DMS53 treated with DMSO at 0.1 percent for 48 hours (cell line): ENCODE data around the gene AP4S1.

Experiments used
- DNase-seq: peaks from one replicate; lab custom pipeline; 2025; ENCODE audit not compliant: unreplicated experiment; lab: John Stamatoyannopoulos, UW

AP4S1 gene

DNA sequence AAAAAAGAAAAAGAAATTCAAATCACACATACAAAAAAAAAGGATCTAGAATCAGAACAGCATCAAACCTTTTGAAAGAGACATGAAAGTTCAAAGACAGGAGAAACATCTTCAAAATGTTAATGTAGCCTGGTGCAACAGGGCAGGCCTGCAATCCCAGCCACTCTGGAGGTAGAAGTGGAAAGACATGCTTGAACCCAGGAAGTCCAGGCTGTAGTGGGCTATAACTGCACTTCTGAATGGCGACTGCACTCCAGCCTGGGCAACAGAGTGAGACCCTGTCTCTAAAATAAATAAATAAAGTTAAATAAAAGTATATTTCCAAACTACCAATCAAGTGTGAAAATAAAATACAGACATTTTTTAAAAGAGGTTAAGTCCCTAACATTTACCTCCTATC lies 18.7 kb upstream of the AP4S1 start:
- no peak for DNase-seq

DNA sequence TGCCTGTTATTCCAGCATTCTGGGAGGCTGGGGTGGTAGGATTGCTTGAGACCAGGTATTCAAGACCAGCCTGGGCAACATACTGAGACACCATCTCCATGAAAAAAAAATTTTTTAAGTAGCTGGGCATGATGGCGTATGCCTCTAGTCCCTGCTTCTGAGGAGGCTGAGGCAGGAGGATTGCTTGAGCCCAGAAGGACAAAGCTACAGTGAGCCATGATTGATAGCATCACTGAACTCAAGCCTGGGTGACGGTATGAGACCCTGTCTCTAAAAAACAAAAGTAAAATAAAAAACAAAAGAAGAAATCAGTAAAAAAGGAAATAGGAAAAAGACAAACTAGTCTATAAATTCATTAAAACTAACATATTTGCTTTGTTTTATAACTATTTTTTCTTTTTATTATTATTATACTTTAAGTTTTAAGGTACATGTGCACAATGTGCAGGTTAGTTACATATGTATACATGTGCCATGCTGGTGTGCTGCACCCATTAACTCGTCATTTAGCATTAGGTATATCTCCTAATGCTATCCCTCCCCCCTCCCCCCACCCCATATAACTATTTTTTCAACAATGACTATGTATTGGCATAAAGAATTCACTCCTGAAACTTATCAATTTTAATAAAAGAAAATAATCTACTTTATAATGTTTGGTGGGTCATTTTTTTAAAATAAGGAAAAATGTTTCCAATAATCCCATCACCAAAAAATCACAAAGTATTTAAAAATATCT lies 15.4 kb upstream of the AP4S1 start:
- DNase-seq = no peak

DNA sequence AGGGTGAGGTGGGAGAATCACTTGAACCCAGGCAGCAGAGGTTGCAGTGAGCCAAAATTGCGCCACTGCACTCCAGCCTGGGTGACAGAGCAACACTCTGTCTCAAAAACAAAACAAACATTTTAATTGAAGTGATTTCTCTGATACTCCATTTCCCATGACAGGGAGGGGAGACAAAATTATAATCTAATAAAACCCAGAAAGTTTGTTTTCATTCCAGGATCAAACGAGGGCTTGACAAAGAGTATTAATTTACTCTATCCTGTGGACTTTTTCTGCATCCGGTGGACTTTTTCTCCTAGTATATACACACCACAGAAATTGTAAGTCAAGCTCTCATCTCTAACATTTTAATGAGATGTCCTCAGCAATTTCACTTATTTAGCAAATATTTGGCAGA lies 14.5 kb upstream of the AP4S1 start:
- DNase-seq = no peak

DNA sequence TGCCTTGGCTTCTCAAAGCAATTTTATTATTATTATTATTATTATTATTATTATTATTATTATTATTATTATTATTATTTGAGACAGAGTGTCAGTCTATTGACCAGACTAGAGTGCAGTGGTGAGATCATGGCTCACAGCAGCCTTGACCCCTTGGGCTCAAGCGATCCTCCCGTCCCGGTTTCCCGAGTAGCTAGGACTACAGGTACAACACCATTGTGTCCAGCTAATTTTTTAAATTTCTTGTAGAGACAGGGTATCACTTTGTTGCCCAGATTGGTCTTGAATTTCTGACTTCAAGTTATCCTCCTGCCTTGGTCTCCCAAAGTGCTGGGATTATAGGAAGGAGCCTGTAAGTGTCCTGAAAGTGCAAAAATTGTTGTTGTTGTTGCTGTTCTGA lies 11.6 kb upstream of the AP4S1 start:
- DNase-seq = no peak

DNA sequence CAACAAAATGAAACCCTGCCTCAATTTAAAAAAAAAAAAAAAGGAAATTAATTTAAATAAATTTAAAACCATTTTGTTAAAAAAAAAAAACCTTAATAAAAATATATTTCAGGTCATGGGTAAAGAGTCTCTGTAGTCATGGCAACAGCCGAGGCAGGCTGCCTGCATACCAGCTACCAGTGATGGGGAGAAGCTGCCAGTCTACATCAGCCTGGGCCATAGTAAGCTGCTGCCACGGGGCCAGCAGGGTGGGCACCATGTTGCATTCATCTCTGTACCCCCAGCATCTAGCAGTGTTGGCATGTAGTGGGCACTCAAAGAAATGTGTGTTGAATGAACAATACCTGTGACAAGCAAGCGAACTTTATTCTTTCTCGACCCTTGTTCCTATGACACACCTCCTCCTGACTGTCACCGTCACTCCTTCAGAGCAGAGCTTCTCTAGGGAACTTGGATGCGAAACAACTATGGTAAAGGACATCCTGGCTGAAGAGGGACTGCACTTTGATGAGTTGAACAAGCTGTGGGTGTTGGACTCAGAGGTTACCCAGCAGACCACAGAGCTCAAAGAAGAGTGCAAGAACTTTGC lies 7.3 kb upstream of the AP4S1 start:
- no peak for DNase-seq

DNA sequence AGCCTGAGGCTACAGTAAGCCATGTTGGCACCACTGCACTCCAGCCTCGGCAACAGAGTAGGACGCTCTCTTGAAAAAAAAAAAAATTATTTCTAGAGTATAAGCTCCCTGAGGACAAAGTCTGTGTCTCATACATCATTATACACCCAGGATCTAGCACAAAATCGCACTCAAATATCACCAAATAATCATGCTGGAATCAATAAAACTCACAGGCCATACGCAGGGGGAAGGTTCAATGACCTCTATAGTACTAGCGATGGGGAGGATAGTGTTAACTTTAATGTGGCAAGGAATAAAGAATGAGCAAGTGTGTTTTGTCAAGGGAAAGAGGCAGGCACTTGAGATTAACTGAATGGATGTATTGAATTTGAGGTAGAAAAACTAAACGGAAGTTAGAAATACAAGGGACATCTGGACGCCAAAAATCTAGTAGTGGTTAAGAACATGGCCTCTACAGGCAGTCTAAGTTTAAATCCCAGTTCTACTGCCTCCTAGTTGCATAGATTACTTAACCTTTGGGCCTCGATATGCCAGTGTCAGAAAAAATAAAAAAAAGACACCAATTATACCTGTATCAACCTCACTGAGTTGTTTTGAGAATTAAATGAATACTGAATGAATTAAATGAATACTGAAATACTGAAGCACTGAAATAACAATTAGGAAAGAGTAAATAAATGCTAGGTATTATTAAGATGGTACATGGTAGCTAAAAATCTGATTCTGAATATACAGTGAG lies 4.4 kb upstream of the AP4S1 start:
- no peak for DNase-seq

DNA sequence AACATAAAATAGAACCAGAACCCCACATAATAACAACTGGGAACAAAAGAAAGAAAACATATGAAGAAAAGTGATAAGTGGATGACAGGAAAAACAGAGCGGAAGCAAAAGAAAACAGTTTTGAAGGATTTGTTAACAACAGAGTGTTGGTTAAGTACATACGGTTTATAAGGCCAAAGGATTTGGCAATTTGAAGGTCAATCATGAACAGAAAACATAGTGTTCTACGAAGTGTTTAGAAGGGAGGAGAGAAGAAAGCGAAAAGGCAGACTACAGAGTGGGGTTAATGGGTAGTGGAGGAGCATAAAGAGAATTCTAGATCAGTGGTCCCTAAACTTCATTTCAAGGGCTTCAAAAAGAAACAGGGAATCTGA lies 3.9 kb upstream of the AP4S1 start:
- no peak for DNase-seq

DNA sequence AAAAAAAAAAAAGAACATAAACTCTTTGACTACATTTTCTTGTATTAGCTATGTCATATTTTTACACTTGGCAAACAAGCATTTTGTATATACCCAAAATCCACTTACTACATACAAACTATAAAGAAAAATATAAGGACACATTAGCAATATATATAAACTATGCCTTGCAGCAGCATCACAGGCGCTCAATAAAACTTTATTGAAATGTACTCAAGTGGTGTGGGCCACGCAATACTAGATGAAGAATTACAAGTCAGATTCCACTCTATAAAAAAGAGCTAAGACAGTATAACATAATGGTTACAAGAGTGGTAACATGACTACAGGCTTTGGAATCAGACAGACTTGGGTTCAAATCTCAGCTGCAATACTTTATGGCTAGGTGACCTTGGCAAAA lies 3.1 kb upstream of the AP4S1 start:
- DNase-seq = no peak

DNA sequence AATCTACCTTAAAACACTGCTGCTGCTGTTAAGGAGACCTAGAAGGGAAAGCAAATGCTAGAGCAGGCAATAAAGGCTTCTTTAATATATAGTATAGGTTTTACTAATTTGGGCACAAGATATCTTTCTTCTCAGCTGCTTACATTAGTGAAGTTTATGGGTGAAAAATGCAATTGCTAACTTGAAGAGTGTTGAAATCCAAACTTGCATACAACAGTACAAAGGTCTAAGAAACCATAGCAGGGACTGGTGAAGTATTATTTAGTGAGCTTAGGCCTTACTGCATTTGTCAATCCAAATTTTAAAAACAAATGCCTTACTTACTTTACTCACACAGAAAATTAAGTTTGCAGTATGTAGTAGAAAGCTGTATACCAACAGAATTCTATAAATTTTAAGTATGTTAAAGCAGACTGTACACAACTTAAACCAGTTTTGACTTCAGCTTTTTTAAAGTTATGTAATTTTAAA lies 1.4 kb upstream of the AP4S1 start:
- DNase-seq = no peak

DNA sequence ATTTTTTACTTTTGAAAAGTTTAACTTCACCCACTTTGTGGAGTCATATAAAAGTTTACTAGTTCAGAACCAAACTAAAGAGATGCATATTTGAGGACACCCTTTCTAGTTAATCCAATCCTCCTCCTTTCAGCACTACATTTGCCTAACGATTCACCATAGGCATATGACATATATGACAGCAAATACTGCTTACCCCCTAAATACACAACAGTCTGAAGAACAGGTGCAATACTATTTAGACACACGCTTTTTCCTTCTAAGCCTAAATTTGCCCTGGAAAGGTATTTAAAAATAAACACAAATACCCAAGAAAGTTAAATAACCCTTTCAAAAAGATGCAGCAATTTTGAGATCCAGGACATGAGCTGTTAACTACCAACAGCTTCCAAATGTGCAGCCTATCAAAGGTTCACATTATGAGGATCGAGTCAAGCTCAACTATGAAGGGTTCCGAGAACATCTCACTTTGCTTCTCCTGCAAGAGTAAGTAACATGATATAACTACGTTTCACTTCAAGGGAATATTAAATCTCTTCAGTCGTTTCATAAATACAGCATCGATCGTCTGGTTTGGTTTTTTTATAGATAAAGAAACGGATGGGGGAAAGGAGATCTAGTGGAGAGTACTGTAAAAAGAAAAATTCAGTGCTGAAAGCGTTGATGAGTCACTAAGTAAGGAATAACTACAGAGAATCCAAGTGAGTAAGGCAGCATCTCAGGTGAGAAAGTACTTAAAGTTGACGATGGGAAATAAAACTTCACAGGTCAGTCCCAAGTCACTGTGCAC lies 677 bp upstream of the AP4S1 start:
- peak; percentile 5 for DNase-seq

DNA sequence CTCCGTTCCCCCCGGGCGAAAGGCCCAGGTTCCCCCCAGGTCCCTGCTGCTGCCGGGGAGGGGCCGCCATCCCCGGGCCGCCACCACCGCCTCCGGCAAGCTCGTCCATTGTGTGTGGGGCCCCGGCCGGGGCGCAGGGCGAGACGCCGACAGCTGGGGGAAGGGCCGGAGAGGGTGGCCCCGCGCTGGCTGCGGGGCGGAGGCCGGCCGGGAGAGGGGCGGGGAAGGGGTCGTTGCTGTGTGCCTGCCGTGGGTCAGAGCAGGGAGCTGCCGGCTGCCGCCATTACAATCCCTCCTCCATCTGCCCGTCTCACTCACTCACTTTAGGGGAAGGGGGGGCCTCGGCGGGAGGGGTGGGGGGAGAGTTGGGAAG lies 614 bp downstream of the AP4S1 start, which contains the start of gene STRN3:
Gene STRN3 (minus strand): TSS at position 303 of the 373 bp plus-strand sequence. CDS start 194 bp downstream, at position 109.
- no peak for DNase-seq

DNA sequence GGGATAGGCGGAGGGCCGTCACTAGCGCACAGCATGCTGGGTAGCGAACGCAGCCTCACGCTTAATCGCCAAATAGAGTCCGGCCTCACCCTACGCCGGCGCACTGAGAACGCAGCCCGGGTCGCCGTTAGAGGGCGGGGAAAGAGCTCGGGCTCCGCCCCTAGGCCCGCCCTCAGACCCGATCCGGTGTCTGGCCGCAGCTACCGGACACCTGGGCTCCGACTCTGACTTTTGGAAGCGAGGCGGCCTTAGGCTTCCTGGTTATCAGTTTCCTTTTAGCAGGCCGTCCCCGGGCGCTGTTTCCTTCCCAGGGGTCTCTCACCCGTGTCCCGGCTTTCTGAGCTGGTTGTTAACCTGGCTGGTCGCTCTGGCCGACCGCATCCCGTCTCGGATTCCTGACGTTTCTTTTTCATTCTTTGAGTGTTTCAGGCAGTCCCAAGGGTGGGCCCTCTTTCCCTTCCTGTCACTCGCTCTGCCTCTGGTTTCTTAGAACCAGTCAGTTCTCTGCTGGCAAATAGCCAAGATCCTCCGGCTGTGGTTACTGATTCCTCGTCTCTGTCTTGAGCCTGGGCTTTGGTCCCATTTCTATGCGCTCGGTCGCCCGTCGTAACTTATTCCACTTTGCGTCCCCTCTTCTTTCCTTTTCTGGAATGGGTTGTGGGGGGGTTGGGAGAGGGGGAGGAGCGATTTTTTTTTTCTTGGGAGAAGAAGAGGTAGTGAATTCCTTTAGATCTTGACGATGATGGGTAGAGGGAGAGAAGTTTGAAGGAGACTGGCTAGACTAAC lies 1.2 kb downstream of the AP4S1 start:
- peak; percentile 75 for DNase-seq

DNA sequence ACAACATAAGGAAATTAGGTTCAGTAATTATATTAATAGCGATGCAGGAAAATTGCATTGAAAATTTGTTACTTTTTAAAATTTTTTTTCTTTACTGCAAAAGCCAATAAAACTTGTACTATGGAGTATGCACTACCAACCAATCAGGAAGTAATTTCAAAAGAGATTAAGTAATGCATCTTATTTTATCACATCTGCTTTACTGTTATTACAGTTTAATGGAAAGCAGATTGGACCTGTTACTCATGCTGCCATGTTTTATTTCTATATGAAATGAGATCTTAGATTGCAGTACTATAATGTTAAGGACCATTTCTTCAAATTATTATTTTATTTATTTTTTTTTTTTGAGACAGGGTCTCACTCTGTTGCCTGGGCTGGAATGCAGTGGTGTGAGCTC lies 2.4 kb downstream of the AP4S1 start:
- no peak for DNase-seq

DNA sequence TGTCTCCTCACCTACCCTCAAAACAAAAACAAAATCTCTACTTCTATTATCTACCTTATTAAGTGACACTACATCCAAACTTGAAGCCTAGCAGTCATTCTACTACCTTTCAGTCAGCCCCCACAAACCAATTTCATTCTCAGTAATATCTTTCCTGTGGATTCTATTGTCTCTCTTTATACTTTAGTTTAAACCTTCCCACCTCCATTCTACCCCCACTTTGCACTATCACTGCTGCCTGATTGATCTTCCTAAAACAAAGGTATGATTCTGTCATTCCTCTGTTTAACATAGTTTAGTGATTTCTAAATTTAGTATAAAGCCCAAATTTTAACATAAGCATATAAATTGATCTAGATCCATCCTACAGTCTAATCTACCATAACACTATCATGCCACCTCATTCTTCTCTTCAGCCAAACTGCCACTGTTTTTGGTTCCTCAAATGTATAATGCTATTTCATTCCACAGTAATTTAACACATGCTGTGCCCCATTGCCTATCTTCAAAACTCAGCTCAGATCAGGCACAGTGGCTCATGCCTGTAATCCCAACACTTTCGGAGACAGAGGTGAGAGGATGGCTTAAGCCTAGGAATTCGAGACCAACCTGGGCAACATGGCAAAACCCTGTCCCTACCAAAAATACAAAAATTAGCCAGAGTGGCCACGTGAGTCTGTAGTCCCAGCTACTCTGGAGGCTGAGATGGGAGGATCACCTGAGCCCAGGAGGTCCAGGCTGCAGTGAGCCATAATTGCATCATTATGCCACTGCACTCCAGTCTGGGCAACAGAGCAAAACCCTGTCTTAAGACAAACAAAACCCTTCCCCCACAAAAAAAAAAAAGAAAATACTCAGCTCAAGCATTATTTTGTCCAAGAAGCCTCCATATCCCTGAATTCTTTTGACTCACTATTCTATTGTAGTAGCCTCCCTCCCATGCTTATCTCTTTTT lies 3.8 kb downstream of the AP4S1 start:
- DNase-seq = no peak

DNA sequence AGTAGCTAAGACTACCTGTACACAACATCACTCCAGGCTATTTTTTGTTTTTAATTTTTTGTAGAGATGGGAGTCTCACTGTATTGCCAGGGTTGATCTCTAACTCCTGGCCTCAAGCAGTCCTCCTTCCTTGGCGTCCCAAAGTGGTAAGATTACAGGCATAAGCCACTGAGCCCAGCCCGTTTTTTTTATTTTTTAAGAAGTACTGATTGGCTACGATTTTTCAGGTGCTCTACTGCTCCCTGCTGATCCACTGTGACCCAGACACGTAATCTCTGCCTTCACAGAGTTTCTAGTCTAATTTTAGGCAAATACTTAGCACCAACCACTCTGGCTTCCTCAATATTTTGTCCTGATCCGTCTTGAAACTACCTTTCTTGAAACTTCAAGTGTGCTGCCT lies 5.0 kb downstream of the AP4S1 start:
- no peak for DNase-seq

DNA sequence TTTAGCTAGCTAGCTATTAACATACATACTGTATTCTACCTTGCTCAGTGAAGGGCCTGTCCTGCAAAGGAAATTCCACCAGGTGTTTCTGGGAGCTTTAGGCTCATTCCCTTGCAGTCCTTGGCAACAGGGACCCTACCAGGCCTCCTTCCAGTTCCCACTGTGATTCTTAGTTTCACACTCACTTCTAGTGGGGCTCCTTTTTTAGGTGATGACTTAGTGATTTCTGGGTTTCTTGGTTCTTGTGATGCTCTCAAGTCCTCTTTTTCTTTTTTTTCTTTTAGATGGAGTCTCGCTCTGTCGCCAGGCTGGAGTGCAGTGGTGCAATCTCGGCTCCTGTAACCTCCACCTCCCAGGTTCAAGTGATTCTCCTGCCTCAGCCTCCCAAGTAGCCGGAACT lies 11.1 kb downstream of the AP4S1 start:
- DNase-seq = no peak

DNA sequence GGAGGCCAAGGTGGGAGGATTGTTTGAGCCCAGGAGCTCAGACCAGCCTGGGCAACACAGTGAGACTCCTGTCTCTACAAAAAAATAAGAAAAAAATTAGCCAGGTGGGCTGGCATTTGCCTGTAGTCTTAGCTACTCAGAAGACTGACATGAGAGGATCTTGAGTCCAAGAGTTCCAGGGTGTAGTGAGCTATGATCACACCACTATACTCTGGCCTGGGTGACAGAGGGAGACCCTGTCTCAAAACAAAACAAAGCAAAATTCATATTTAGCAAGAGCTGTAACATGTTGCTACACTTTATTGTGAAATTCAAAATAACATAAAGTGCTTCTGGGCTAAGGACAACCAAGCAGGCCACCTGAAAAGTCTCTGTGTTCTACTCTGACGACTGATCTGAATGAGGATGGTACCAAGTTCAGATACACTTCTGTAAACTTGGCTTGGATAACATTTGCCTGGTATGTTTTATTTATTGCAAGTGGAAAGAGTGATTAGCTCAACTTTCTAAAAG lies 12.3 kb downstream of the AP4S1 start:
- DNase-seq = no peak

DNA sequence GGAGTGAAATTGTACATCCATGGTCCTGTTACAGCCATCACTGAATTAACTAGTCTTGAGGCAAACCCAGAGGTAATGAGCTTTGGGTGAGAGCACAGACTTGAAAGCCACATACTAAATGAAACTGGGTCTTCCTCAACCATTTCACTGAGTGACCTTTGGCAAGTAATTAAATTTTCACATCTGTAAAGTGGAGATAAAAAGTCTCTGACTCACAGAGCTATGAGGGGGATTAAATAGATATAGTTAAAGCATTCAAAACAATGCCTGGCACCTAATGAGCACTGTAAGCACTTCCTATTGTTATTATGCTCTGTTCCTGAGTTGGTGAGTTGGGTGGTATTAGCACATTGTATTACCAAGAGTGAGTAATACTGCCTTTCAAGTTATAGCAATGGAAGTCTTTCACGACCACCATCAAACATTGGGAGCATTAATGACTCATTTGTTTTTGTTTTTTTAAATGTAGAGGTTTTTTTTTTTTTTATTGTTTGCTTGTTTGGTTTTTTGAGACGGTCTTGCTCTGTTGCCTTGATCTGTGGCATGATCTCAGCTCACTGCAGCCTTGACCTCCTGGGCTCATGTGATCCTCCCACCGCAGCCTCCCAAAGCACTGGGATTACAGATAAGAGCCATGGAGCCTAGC lies 13.2 kb downstream of the AP4S1 start:
- DNase-seq = no peak

DNA sequence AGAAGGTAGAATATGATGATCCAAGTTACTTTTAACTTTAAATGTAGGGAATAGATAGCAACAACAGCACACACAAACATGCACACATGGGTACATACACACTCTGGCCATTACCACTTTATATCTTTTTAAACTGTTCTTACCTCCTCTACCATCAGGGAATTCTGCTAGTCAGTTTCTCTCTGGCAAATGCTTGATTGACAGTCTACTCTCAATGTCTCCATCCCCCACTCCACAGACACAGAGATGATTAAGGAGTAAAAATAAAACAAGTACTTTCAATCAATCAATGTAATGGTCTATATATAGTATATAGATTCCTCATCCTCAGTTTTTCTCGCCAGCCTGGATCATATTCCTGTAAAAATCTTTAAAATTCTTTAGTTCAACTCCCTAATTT lies 16.9 kb downstream of the AP4S1 start:
- no peak for DNase-seq
